ENCODE measurements around the gene NLRX1. TPM values are rescaled to one million over a fixed set of nuclear protein-coding genes. Genes with fewer than 3 reads are reported as not detected.

NLRX1 gene
- total RNA-seq, 2 donors from 2014 or later: 9.3 to 30.7 TPM

GRCh38 chr11:119167933-119168332 lies 592 bp upstream of the NLRX1 start:
- TF ChIP-seq POLR2A (IDR thresholded peaks at IDR 0.05) (no peak), CTCF (IDR thresholded peaks at IDR 0.05) (no peak)
- ATAC-seq (no peak), DNase-seq (no peak)
- no peaks in the 10 kb centered on the region for H3K9me3 ChIP-seq
- no peaks in the 10 kb centered on the region for H3K36me3 ChIP-seq (replicated peaks in 1 of 2; ENCODE audit: insufficient read depth in 1 of 2, low read depth in 2 of 2)
- peaks cover 21% of the 10 kb centered on the region for H3K4me1 ChIP-seq
- H3K27me3 ChIP-seq: no peaks in the 10 kb centered on the region
- H3K27ac ChIP-seq: peak overlapping the region in 1 of 4 donors; percentile 94
- WGBS, 2 donors: 59 to 64% methylated on average over 3 to 6 of the region's 6 CpGs
- no peak overlapping the region for H3K4me3 ChIP-seq
- intact Hi-C loops (cut with DNase I): no loop called here

- ATAC-seq (peak; percentile 60), DNase-seq (peak; percentile 49 to 74 (median 68))
- intact Hi-C loops (cut with DNase I): no loop called here
- Histone ChIP-seq H3K4me3 (peak overlapping the region; percentile 68 to 74), H3K27me3 (no peaks in the 10 kb centered on the region), H3K9me3 (no peaks in the 10 kb centered on the region), H3K27ac (peak overlapping the region; percentile 94 to 99 (median 96)), H3K36me3 (replicated peaks in 1 of 2; ENCODE audit: insufficient read depth in 1 of 2, low read depth in 2 of 2) (no peaks in the 10 kb centered on the region), H3K4me1 (peaks cover 21% of the 10 kb centered on the region)
- 11 to 43% methylated on average over 2 to 15 of the region's 15 CpGs for WGBS, 2 donors
- peak in 1 of 3 donors; percentile 33 for TF ChIP-seq POLR2A (IDR thresholded peaks at IDR 0.05)
- TF ChIP-seq CTCF (IDR thresholded peaks at IDR 0.05): no peak
Observed at GRCh38 chr11:119169282-119169719, 776 bp downstream of the NLRX1 start.

- 84 to 100% methylated on average over 1 to 2 of the region's 2 CpGs for WGBS, 2 donors
- no peak for ATAC-seq
- H3K27ac ChIP-seq: no peak overlapping the region
Observed at GRCh38 chr11:119172513-119172912, 4.0 kb downstream of the NLRX1 start.

GRCh38 chr11:119173453-119173852 lies 4.9 kb downstream of the NLRX1 start:
- WGBS, 2 donors: 86 to 99% methylated on average over 15 to 21 of the region's 21 CpGs
- TF ChIP-seq POLR2A (IDR thresholded peaks at IDR 0.05) (no peak), CTCF (IDR thresholded peaks at IDR 0.05) (no peak)
- DNase-seq (no peak), ATAC-seq (no peak)
- Histone ChIP-seq H3K36me3 (replicated peaks in 1 of 2; ENCODE audit: insufficient read depth in 1 of 2, low read depth in 2 of 2) (peaks cover 0 to 5% of the 10 kb centered on the region in 2 donors), H3K4me3 (no peak overlapping the region), H3K4me1 (peaks cover 21% of the 10 kb centered on the region), H3K9me3 (no peaks in the 10 kb centered on the region), H3K27me3 (no peaks in the 10 kb centered on the region), H3K27ac (no peak overlapping the region)
- intact Hi-C loops (cut with DNase I): no loop called here

More at GRCh38 chr11:119172513-119172912, 4.0 kb downstream of the NLRX1 start:
- Histone ChIP-seq H3K4me3 (no peak overlapping the region), H3K36me3 (replicated peaks in 1 of 2; ENCODE audit: insufficient read depth in 1 of 2, low read depth in 2 of 2) (peaks cover 0 to 3% of the 10 kb centered on the region in 2 donors), H3K27me3 (no peaks in the 10 kb centered on the region), H3K9me3 (no peaks in the 10 kb centered on the region), H3K4me1 (peaks cover 21% of the 10 kb centered on the region)
- DNase-seq: peak in 1 of 4 donors; percentile 22
- TF ChIP-seq CTCF (IDR thresholded peaks at IDR 0.05): no peak
- no peak for TF ChIP-seq POLR2A (IDR thresholded peaks at IDR 0.05)
- intact Hi-C loops (cut with DNase I): no loop called here

- Histone ChIP-seq H3K4me1 (peaks cover 10% of the 10 kb centered on the region), H3K27ac (no peak overlapping the region), H3K36me3 (replicated peaks in 1 of 2; ENCODE audit: insufficient read depth in 1 of 2, low read depth in 2 of 2) (peaks cover 0 to 7% of the 10 kb centered on the region in 2 donors), H3K27me3 (no peaks in the 10 kb centered on the region), H3K9me3 (no peaks in the 10 kb centered on the region), H3K4me3 (no peak overlapping the region)
- intact Hi-C loops (cut with DNase I): no loop called here
- 74 to 76% methylated on average over 6 of the region's 6 CpGs for WGBS, 2 donors
- TF ChIP-seq POLR2A (IDR thresholded peaks at IDR 0.05) (no peak), CTCF (IDR thresholded peaks at IDR 0.05) (no peak)
- no peak for ATAC-seq
- DNase-seq: no peak
Observed at GRCh38 chr11:119175493-119176077, 7.1 kb downstream of the NLRX1 start.

Measured in body of pancreas (tissue), 4 donors.